GM23338 (cell line): ENCODE data around the gene SOX11. TPM values are rescaled to one million over a fixed set of nuclear protein-coding genes. Genes with fewer than 3 reads are reported as not detected.

Source experiments
- ATAC-seq: fragments of 200-7000 bp; cut with Tn5 transposase; 3 replicates; pipeline ENCODE4 v1.9.1; 2020
- DNase-seq: peaks from one replicate; pipeline ENCODE4 v3.0.0-alpha.2; 2015; ENCODE audit warnings: low spot score
- H2AFZ ChIP-seq: fragments of 200-600 bp; sonication (generic); 2 replicates; pipeline ENCODE4 v1.8.0; 2016; ENCODE audit warnings: antibody characterized with exemption, mild to moderate bottlenecking, moderate library complexity
- H3F3A ChIP-seq: fragments of 200-600 bp; sonication (generic); replicated peaks from 2 replicates; pipeline ENCODE4 v1.8.0; 2017; ENCODE audit warnings: antibody characterized with exemption, mixed run types, low read depth
- H3K27ac ChIP-seq: fragments of 200-600 bp; sonication (generic); 2 replicates; pipeline ENCODE4 v1.6.1; 2016; ENCODE audit warnings: low read depth
- H3K27me3 ChIP-seq: fragments of 200-600 bp; sonication (generic); 2 replicates; pipeline ENCODE4 v1.8.0; 2016; ENCODE audit warnings: mild to moderate bottlenecking, mixed run types, moderate library complexity; ENCODE audit not compliant: insufficient read depth
- H3K36me3 ChIP-seq: fragments of 200-600 bp; sonication (generic); 2 replicates; pipeline ENCODE4 v1.8.0; 2016; ENCODE audit warnings: mild to moderate bottlenecking; ENCODE audit not compliant: insufficient read depth
- H3K4me1 ChIP-seq: fragments of 200-600 bp; sonication (generic); 2 replicates; pipeline ENCODE4 v1.8.0; 2016; ENCODE audit warnings: mild to moderate bottlenecking, moderate library complexity; ENCODE audit not compliant: insufficient read depth
- H3K4me2 ChIP-seq: fragments of 200-600 bp; sonication (generic); 2 replicates; pipeline ENCODE4 v1.7.1; 2017; ENCODE audit warnings: mixed run types
- H3K4me3 ChIP-seq: fragments of 200-600 bp; sonication (generic); 2 replicates; pipeline ENCODE4 v1.6.1; 2016; ENCODE audit warnings: mixed run types
- H3K79me2 ChIP-seq: fragments of 200-600 bp; sonication (generic); replicated peaks from 2 replicates; pipeline ENCODE4 v1.8.0; 2017; ENCODE audit warnings: mild to moderate bottlenecking; ENCODE audit not compliant: insufficient read depth
- H3K9me2 ChIP-seq: fragments of 200-600 bp; sonication (generic); 2 replicates; pipeline ENCODE4 v1.8.0; 2017; ENCODE audit not compliant: insufficient read depth
- H4K20me1 ChIP-seq: fragments of 200-600 bp; sonication (generic); replicated peaks from 2 replicates; pipeline ENCODE4 v1.8.0; 2017; ENCODE audit warnings: mild to moderate bottlenecking; ENCODE audit not compliant: insufficient read depth
- H3K27ac Mint-ChIP-seq: 2 replicates; pipeline ENCODE4 v1.8.0; 2020; ENCODE audit warnings: inconsistent platforms, mild to moderate bottlenecking, moderate library complexity, mixed read lengths
- H3K27me3 Mint-ChIP-seq: 3 replicates; pipeline ENCODE4 v1.8.0; 2022; ENCODE audit warnings: low read depth, mild to moderate bottlenecking, moderate library complexity, mixed read lengths, inconsistent platforms; ENCODE audit not compliant: insufficient read depth, poor library complexity
- H3K36me3 Mint-ChIP-seq: 3 replicates; pipeline ENCODE4 v1.8.0; 2021; ENCODE audit warnings: low read depth, mild to moderate bottlenecking, inconsistent platforms, moderate library complexity, mixed read lengths
- H3K4me1 Mint-ChIP-seq: 3 replicates; pipeline ENCODE4 v1.8.0; 2020; ENCODE audit warnings: mild to moderate bottlenecking, inconsistent platforms, mixed read lengths
- H3K4me3 Mint-ChIP-seq: 3 replicates; pipeline ENCODE4 v1.8.0; 2021; ENCODE audit warnings: moderate library complexity, mild to moderate bottlenecking, inconsistent platforms, mixed read lengths
- H3K9me3 Mint-ChIP-seq: 3 replicates; pipeline ENCODE4 v1.8.0; 2020; ENCODE audit warnings: moderate library complexity, mild to moderate bottlenecking, inconsistent platforms, mixed read lengths
- CTCF ChIP-seq, 2 experiments: fragments of 200-600 bp in 1 of 2; sonication (generic) in 1 of 2; conservative IDR thresholded peaks; 2 replicates each; pipeline versions ENCODE4 v1.5.1 to v1.6.1; 2016 to 2017; ENCODE audit warnings: antibody characterized with exemption in 2 of 2, low read depth in 2 of 2, mild to moderate bottlenecking in 2 of 2, moderate library complexity in 1 of 2
- ETS1 ChIP-seq: IDR thresholded peaks from 2 replicates; pipeline ENCODE4 v1.6.1; 2016; ENCODE audit warnings: antibody characterized with exemption
- NANOG ChIP-seq: IDR thresholded peaks from 2 replicates; pipeline ENCODE4 v1.6.1; 2016; ENCODE audit warnings: antibody characterized with exemption, borderline replicate concordance
- ZNF114 ChIP-seq: fragments of 250-450 bp; sonication (Bioruptor Pico); IDR thresholded peaks from 2 replicates; pipeline ENCODE4 v1.5.0; 2020; ENCODE audit warnings: mild to moderate bottlenecking, moderate library complexity
- ZNF462 ChIP-seq: fragments of 250-450 bp; sonication (Bioruptor Pico); IDR thresholded peaks from 2 replicates; pipeline ENCODE4 v1.5.0; 2020; ENCODE audit warnings: mild to moderate bottlenecking, moderate library complexity
- polyA plus RNA-seq: library from polyadenylated mRNA; unstranded; fragments of >200 nt; fragmentation: Nextera tagmentation; extraction: Ambion mirVana; gene quantifications from 2 replicates; pipeline ENCODE4 v1.2.1, GENCODE V29; 2016
- total RNA-seq: library from RNA; depleted of rRNA; stranded (reverse); fragments of >200 nt; shearing (Covaris generic); gene quantifications from 2 replicates; pipeline ENCODE4 v1.2.3, GENCODE V29; 2014

SOX11 gene
- total and polyA plus RNA-seq, 2 experiments from 2014 or later: 26.5 to 33.2 TPM

GRCh38 chr2:5734859-5735520 is 42.8 kb downstream of the SOX11 start (continued):
- TF ChIP-seq ZNF462 (CRISPR knock-in tag) (no peak), NANOG (no peak)

- TF ChIP-seq ZNF114 (CRISPR knock-in tag) (no peak), ZNF462 (CRISPR knock-in tag) (no peak), ETS1 (no peak), CTCF (conservative IDR thresholded peaks at IDR 0.05; ENCODE audit: low read depth in 2 of 2) (peak; percentile 4 to 16; a peak in 2 of 4 replicates)
- Histone ChIP-seq H3K27me3 (no peaks in the 10 kb centered on the region), H3K36me3 (no peaks in the 10 kb centered on the region), H3K4me3 (no peak overlapping the region), H3K79me2 (no peaks in the 10 kb centered on the region), H3K9me2 (no peaks in the 10 kb centered on the region), H3K4me2 (no peak overlapping the region), H3K27ac (no peak overlapping the region), H3K4me1 (peaks cover 6% of the 10 kb centered on the region), H4K20me1 (no peaks in the 10 kb centered on the region), H2AFZ (no peak overlapping the region), H3F3A (no peaks in the 10 kb centered on the region)
- DNase-seq: no peak
- H3K9me3 Mint-ChIP-seq: peaks cover 3% of the 10 kb centered on the region; the same call in 1 of the 3 replicates
- H3K27ac Mint-ChIP-seq: 0 out of 2 replicates have a peak overlapping the region, but pooled peaks have one; percentile 45
- H3K27me3 Mint-ChIP-seq: peaks cover 4% of the 10 kb centered on the region
- H3K36me3 Mint-ChIP-seq: peaks cover 15% of the 10 kb centered on the region
- no peak overlapping the region for H3K4me3 Mint-ChIP-seq
- ATAC-seq: no peak; the same call in 2 of the 3 replicates
- H3K4me1 Mint-ChIP-seq: peaks cover 13% of the 10 kb centered on the region
Measured at GRCh38 chr2:5735521-5735861, 43.3 kb downstream of the SOX11 start.
